BJ (cell line): Measurements from ENCODE around the gene DYNC1H1. TPM values are rescaled to one million over a fixed set of nuclear protein-coding genes. Genes with fewer than 3 reads are reported as not detected.
A peak's percentile ranks its signal among the peaks of the same experiment; 100 is the strongest.

ENCODE experiments used
- CTCF ChIA-PET: fragments of 350-600 bp; formaldehyde crosslinking; extraction: SDS; loops from one replicate; lab custom pipeline; 2021; ENCODE audit warnings: antibody characterized with exemption, inconsistent platforms; lab: Yijun Ruan, JAX
- POLR2A ChIA-PET: fragments of 300-600 bp; sonication (Branson Sonifier 250); formaldehyde crosslinking; extraction: SDS; loops from one replicate; lab custom pipeline; 2021; ENCODE audit warnings: antibody characterized with exemption; lab: Charles Lee
- DNase-seq: peaks from one replicate; pipeline ENCODE4 v3.0.0-alpha.2; 2011; ENCODE audit warnings: low read depth
- H3K27me3 ChIP-seq: 2 replicates; pipeline ENCODE4 v1.6.0; 2011; ENCODE audit warnings: low read length; ENCODE audit not compliant: control insufficient read depth, insufficient read depth
- H3K36me3 ChIP-seq: 2 replicates; pipeline ENCODE4 v1.5.1; 2011; ENCODE audit warnings: low read length; ENCODE audit not compliant: control insufficient read depth, insufficient read depth
- H3K4me3 ChIP-seq: 2 replicates; pipeline ENCODE4 v1.5.1; 2011; ENCODE audit warnings: low read depth, mild to moderate bottlenecking, control low read depth, low read length
- CTCF ChIP-seq: IDR thresholded peaks from 2 replicates; pipeline ENCODE4 v1.5.1; 2011; ENCODE audit warnings: low read depth, mild to moderate bottlenecking, control low read depth, inconsistent platforms, low read length, moderate library complexity; ENCODE audit not compliant: insufficient read depth
- polyA minus RNA-seq: library from RNA; depleted of rRNA, polyadenylated mRNA; stranded (reverse); fragments of >200 nt; gene quantifications from 2 replicates; pipeline ENCODE4 v1.2.3, GENCODE V29; 2011; rRNA and poly(A)+ RNA removed
- polyA plus RNA-seq: library from polyadenylated mRNA; depleted of rRNA; stranded (reverse); fragments of >200 nt; gene quantifications from 2 replicates; pipeline ENCODE4 v1.2.3, GENCODE V29; 2011; rRNA removed

The DYNC1H1 gene
- 138 and 139 TPM in 2 replicates for polyA plus RNA-seq
- 558 and 724 TPM in 2 replicates for polyA minus RNA-seq

DNA sequence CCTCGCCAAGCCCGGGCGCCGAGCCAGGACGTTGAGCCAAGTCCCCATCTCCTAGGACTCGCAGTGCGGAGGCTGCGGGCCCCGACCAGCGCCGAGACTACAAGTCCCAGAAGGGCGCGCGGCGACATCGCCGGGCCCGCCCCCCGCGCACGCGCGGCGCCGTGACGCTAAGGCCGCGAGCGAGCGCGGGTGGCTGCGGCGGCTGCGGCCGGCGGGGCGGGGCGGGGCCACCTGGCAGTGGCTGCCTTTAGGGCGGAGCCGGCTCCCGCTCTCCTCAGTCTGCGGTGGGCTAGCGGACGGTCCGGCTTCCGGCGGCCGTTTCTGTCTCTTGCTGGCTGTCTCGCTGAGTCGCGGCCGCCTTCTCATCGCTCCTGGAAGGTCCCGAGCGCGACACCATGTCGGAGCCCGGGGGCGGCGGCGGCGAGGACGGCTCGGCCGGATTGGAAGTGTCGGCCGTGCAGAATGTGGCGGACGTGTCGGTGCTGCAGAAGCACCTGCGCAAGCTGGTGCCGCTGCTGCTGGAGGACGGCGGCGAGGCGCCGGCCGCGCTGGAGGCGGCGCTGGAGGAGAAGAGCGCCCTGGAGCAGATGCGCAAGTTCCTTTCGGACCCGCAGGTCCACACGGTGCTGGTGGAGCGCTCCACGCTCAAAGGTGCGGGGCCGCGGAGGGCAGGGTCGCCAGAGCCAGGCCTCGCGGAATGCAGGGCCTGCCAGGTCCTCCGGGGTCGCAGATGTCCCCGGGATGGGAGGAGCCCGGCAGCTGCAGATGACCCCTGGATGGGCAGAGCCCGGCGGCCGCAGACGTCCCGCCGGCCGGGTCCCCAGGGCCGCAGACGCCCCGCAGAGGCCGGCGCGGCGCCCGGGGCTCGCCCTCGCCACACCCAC is at the start of gene DYNC1H1:
TSS of gene DYNC1H1 (plus strand) at position 277 of the 884 bp plus-strand sequence. CDS start at position 396, 119 bp downstream.
- DNase-seq: no peak
- no peak for TF ChIP-seq CTCF
- peak within 1 kb of the TSS; percentile 100 for H3K4me3 ChIP-seq
- CTCF ChIA-PET: interaction anchor here (0.8 to 1.0 kb wide), 3 partner anchors 9 to 132 kb away, joined by 3 read pairs; no protein-coding TSS in a partner anchor
- POLR2A ChIA-PET: no interaction called here
- H3K27me3 ChIP-seq: no peaks in the 10 kb centered on the region
- H3K36me3 ChIP-seq: peaks cover 4% of the 10 kb centered on the region

DNA sequence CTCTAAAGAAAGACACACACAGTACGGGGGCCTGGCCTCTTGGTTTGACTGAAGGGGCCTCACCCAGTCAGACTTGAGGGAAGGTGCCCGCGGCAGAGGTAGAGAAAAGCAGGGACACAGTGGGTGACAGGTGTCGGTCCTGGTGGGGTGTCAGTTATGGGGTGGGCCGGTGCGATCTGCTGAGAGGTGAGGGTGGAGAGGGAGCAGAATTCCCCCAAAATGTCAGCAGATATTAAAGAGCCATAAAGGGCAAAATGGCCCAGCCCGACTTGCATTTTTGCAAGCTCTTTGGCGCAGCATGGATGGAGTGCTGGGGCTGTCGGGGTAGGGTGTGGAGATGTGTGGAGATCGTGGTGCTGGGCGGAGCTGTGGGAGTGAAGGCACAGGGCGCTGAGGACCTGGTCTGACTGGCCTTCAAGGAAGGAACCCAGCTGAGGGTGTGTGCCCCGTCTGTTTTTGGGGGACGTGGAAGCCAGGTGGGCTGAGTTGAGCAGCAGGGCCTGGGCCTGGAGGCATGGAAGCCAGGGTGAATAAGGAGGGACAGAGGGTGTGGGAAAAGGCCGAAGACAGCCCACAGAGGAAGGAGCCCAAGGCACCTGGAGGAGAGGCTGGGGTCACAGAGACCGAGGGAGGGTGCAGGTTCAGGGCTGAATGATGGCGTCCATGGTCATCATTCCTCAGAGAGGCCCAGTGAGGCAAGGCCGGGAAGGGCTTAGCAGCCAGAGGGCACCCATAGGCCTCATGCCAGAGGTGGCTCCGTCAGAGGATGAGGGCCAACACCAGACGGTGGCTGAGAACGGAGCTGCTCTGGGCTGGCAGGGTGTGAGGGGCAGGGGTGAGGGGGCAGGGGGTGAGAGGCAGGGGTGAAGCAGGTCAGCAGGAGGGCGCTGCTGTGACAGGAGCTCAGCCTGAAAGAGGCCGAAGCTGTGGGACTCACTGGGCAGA is 48.2 kb upstream of the DYNC1H1 start:
- ChIA-PET CTCF (no interaction called here), POLR2A (no interaction called here)
- Histone ChIP-seq H3K27me3 (no peaks in the 10 kb centered on the region), H3K36me3 (peaks cover 9% of the 10 kb centered on the region), H3K4me3 (no peak overlapping the region)
- no peak for TF ChIP-seq CTCF
- DNase-seq: no peak

DNA sequence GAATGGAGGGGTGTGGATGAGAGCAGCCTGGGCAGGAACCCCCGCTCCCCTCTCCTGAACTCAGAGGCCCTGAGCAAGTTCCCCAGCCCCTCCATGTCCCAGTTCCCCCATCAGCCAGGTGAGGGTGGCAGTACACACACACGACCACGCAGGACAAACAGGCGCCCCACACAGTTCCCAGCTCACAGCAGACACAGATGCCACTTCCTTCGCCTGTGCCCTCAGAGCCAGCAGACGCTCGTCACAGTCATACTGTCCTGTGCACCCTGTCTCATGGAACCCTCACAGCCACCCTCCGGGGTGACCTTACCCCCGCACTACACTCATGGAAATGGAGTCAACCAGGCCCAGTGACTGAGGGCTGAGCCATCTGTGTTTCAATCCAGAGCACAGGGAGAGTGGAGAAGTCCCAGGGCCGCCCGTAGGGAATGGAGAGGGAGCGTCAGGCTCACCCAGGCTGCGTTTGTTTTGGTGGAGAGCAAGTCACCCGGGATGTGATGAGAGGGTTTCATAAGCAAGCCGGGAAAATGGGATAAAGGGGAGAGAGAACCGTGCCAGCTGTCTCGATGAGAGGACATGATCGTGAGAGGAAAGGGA is 47.5 kb upstream of the DYNC1H1 start:
- ChIA-PET POLR2A (no interaction called here), CTCF (no interaction called here)
- Histone ChIP-seq H3K4me3 (no peak overlapping the region), H3K27me3 (no peaks in the 10 kb centered on the region), H3K36me3 (peaks cover 8% of the 10 kb centered on the region)
- no peak for TF ChIP-seq CTCF
- DNase-seq: no peak

DNA sequence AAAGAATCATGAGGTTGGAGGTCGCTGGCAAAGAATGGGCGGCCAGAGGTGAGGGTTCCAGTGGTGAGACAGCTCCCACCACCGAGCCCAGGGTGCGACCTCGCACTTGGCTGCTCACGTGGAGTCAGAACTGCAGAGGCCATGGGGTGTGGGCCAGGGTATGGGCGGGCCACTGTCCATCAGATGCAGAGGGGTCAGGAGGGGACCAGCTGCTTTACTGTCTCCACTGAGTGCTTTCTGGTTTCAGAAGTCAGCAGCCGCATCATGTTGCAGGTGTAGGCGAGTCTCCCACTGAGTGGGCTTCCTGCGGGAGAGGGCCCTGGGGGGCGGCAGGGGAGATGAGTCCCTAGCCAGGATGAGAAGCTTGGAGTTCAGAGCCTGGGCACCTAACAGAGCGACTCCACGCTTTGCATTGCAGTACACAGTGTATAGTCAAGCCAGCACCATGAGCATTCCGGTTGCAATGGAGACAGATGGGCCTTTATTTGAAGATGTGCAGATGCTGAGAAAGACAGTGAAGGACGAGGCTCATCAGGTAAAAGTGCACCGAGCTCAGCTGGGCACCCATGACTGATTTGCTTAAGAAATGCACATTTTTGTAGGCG is 46.9 kb upstream of the DYNC1H1 start:
- no peak for DNase-seq
- POLR2A ChIA-PET: no interaction called here
- Histone ChIP-seq H3K36me3 (peaks cover 8% of the 10 kb centered on the region), H3K4me3 (no peak overlapping the region), H3K27me3 (no peaks in the 10 kb centered on the region)
- CTCF ChIA-PET: no interaction called here
- no peak for TF ChIP-seq CTCF
